Measurements from ENCODE around the gene ABTB2.

The ABTB2 gene

DNA sequence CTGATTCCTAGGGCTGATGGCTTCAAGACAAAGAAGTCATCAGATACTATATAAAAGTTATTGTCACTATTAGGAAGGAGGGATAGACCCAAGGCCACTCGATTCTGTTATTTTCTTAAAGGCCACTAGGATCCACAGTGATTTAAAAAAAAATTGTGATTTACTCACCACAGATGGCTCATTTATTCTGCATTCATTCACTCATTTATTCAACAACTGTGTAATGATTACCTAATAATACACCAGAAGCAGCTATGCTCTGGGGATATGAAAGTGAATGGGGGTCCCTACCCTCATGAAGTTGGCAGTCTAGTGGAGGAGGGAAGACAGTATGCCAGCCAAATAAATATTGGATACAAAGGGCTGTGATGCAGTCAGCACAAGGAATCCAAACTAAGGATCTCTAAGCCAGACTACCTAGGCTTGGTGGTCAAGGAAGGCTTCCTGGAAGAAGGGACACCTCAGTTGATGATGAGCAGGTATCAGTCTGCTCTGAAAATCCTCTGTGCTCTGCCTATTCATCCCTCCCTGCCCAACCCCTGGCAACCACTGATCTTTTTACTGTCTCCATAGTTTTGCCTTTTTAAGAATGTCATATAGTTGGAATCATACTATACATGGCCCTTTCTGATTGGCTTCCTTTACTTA lies 141.9 kb downstream of the ABTB2 start:
- peak; percentile 47 for DNase-seq (ENCODE audit: low read depth)
- TF ChIP-seq, protein P1, sequence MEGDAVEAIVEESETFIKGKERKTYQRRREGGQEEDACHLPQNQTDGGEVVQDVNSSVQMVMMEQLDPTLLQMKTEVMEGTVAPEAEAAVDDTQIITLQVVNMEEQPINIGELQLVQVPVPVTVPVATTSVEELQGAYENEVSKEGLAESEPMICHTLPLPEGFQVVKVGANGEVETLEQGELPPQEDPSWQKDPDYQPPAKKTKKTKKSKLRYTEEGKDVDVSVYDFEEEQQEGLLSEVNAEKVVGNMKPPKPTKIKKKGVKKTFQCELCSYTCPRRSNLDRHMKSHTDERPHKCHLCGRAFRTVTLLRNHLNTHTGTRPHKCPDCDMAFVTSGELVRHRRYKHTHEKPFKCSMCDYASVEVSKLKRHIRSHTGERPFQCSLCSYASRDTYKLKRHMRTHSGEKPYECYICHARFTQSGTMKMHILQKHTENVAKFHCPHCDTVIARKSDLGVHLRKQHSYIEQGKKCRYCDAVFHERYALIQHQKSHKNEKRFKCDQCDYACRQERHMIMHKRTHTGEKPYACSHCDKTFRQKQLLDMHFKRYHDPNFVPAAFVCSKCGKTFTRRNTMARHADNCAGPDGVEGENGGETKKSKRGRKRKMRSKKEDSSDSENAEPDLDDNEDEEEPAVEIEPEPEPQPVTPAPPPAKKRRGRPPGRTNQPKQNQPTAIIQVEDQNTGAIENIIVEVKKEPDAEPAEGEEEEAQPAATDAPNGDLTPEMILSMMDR (conservative IDR thresholded peaks at IDR 0.05; ENCODE audit: control insufficient read depth, insufficient read depth, low read depth, low read length), result no peak
- no peak overlapping the region for H3K4me3 ChIP-seq (ENCODE audit: control insufficient read depth, low read depth, low read length)

DNA sequence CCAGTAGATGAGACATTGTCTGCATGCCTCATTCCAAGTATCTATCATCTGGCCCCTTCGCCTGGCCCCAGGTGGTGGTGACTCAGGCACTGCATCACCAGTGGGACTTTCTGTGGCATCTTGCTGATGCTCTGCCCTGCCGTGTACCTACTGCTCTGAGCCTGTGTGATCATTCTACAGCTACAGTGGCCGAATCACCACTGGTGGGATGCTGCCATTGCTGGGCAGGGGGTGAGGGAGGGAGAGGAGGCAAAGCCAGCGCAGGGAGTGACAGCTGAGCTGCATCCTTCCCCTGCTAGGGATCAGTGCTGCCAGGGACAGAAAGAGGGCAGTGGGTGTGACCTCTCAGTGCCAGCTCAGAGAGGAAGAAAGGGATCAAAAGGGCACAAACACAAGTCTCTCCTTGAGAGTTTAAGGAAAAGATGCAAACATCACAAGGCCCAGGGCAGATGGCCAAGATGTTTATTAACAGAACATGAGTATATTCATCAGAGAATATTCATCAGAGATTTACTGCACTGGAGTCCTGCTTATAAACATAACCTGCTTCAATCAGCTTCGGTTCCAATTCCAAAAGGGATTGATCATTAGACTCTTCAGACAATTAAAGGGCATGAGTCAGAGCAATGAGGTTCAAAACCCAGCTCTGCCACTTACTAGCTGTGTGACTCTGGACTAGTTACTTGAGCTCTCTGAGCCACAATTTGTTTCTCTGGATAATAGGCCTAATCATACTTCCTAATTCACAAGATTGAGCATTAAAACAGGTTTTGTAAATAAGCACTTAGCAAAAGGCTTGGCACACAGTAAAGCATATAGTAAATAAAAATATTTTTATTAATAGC lies 142.6 kb downstream of the ABTB2 start:
- TF ChIP-seq, protein P1 (conservative IDR thresholded peaks at IDR 0.05; ENCODE audit: control insufficient read depth, insufficient read depth, low read depth, low read length), result no peak
- no peak overlapping the region for H3K4me3 ChIP-seq (ENCODE audit: control insufficient read depth, low read depth, low read length)
- DNase-seq (ENCODE audit: low read depth), result peak; percentile 76

DNA sequence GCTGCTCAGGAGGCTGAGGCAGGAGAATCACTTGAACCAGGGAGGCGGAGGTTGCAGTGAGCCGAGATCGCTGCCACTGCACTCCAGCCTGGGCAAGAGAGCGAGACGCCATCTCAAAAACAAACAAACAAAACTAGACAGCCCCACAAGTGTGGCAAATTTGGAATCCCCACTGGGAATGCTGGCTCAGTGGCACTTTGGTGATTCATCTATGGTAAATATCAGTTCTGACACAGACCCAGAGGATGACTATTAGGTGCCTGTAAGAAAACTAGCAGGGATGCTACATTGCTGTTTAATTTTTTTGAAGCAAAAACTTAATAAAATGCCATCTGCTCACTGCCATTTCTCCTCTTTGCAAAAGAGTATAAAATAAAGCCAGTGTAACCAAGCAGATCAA lies 144.4 kb downstream of the ABTB2 start:
- TF ChIP-seq, protein P1 (conservative IDR thresholded peaks at IDR 0.05; ENCODE audit: control insufficient read depth, insufficient read depth, low read depth, low read length), result no peak
- peak; percentile 27 for DNase-seq (ENCODE audit: low read depth)
- no peak overlapping the region for H3K4me3 ChIP-seq (ENCODE audit: control insufficient read depth, low read depth, low read length)

DNA sequence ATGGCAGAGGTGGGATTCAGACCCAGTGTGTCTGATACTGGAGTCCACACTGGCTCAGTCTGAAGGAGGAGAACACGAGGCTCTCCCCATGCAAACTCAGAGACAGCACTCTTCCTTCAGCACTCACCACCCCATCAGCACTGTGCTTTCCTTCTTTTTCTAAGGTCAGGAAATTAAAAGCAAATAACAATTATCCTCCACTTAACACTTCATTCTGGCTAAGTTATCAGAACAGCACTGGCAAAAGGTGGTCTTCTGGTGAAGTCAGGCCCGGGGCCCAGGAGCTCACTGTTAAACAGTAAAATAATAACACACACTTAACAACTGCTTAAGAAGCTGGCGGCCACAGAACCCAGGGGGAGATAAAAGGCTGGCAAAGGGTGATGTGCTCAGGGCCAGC lies 145.2 kb downstream of the ABTB2 start:
- TF ChIP-seq, protein P1 (conservative IDR thresholded peaks at IDR 0.05; ENCODE audit: control insufficient read depth, insufficient read depth, low read depth, low read length), result no peak
- no peak for DNase-seq (ENCODE audit: low read depth)
- H3K4me3 ChIP-seq (ENCODE audit: control insufficient read depth, low read depth, low read length), result no peak overlapping the region

DNA sequence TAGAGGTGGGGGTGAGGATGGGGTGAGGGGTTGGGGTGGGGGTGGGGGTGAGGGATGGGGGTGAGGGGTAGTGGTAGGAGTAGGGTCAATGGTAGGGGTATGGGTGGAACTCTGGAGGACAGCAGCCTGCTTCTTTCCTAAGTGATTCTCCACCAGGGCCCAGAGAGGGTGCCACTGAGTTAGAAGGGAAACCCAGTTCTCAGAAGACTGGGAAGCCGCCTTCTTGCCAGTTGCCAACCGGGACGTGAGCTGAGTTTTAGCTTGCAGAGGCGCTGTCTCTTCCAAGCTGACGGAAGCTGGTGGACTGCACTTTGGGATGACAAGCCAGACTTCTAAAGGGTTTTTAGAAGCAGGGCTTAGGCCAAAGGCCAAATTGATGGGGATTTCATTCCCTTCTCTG lies 148.0 kb downstream of the ABTB2 start:
- no peak overlapping the region for H3K4me3 ChIP-seq (ENCODE audit: control insufficient read depth, low read depth, low read length)
- no peak for DNase-seq (ENCODE audit: low read depth)

DNA sequence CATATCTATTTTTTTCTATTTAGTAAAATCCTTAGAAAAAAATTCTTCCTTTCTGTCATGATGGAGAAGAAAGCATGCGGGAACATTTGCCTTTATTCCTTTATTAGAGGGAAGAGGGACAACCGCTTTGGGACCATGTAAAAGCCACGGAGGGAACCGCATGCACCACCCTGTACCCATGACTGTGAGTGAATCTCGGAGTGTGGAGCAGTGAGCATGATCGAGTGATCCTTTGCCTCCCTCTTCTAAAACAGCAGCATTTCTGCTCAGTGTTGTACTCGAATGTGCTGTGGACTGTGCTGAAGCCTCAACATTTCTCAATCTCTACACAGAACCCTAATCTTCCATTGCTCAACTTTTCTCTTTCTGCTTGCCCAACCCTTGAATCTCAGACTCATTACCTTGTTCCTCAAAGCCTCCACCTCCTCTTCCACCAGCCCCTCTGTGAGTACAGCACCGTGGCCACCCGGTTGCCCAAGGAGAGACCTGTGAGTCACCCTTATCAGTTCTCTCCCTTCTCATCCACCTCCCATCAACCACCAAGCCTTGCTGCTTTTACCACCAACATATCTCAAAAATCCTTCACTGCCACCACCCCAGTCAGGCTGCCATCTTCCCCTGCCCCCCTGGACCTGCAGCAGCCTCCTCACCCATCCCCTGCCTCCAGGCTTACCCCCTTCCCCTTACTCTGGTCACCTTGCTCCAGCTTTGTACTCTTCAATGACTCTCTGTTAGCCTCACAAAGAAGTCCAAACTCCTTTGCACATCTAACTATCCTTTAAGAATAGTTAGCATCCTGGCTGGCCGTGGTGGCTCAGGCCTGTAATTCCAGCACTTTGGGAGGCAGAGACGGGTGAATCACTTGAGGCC lies 149.3 kb downstream of the ABTB2 start:
- no peak overlapping the region for H3K4me3 ChIP-seq (ENCODE audit: control insufficient read depth, low read depth, low read length)
- TF ChIP-seq, protein P1 (conservative IDR thresholded peaks at IDR 0.05; ENCODE audit: control insufficient read depth, insufficient read depth, low read depth, low read length), result no peak
- peak; percentile 30 for DNase-seq (ENCODE audit: low read depth)

More for the DNA sequence above, 148.0 kb downstream of the ABTB2 start:
- TF ChIP-seq, protein P1 (conservative IDR thresholded peaks at IDR 0.05; ENCODE audit: control insufficient read depth, insufficient read depth, low read depth, low read length), result peak; percentile 5
